OCI-LY7 (cell line): ENCODE measurements around the gene DIPK1C.

Source experiments
- EZH2phosphoT487 ChIP-seq: fragments of 200-600 bp; sonication (generic); IDR thresholded peaks from 2 replicates; pipeline ENCODE4 v1.6.1; 2018; ENCODE audit warnings: low read depth, borderline replicate concordance, mild to moderate bottlenecking, mixed run types, antibody characterized with exemption, low read length, moderate library complexity, mixed read lengths
- TF ChIP-seq, protein P1 (sequence below): fragments of 200-600 bp; sonication (generic); conservative IDR thresholded peaks from 2 replicates; pipeline ENCODE4 v1.5.1; 2014; ENCODE audit warnings: mild to moderate bottlenecking, antibody characterized with exemption, low read length, moderate library complexity, mixed read lengths

DNA sequence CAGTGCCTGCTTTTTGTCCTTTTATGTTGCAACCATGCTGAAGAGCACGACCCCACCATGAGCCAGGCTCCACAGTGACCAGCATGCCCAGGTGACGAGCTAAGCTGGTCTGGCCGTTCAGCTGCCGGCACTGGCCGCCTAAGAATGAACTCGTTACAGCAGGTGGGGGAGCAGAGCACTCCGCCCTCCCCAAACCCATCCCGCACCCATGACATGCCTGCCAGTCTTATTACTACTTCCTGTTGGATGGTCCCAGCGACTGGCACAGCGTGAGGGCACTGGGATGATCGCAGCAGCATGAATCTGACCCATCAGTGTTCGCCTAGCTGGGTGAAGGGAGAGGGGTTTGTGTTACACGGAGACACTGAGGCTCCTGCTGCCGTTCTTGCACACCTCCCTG, 11.5 kb downstream of the DIPK1C start:
- TF ChIP-seq, protein P1, sequence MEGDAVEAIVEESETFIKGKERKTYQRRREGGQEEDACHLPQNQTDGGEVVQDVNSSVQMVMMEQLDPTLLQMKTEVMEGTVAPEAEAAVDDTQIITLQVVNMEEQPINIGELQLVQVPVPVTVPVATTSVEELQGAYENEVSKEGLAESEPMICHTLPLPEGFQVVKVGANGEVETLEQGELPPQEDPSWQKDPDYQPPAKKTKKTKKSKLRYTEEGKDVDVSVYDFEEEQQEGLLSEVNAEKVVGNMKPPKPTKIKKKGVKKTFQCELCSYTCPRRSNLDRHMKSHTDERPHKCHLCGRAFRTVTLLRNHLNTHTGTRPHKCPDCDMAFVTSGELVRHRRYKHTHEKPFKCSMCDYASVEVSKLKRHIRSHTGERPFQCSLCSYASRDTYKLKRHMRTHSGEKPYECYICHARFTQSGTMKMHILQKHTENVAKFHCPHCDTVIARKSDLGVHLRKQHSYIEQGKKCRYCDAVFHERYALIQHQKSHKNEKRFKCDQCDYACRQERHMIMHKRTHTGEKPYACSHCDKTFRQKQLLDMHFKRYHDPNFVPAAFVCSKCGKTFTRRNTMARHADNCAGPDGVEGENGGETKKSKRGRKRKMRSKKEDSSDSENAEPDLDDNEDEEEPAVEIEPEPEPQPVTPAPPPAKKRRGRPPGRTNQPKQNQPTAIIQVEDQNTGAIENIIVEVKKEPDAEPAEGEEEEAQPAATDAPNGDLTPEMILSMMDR: no peak
- TF ChIP-seq EZH2phosphoT487: no peak
